HCT116 (cell line): Measurements from ENCODE around the gene OCA2. TPM values are rescaled to one million over a fixed set of nuclear protein-coding genes. Genes with fewer than 3 reads are reported as not detected.

Source experiments
- ATAC-seq: fragments of 200-7000 bp; cut with Tn5 transposase; 2 replicates; pipeline ENCODE4 v1.9.1; 2020; ENCODE audit warnings: mild to moderate bottlenecking, moderate library complexity
- BruUV-seq: library from RNA; stranded (reverse); fragments of 400-500 nt; replicated peaks from 2 replicates; lab custom pipeline; 2021; lab: Mats Ljungman, UMichigan
- CTCF ChIA-PET: fragments of 300-600 bp; sonication (Branson Sonifier 250); formaldehyde crosslinking; loops from one replicate; lab custom pipeline; 2021; ENCODE audit warnings: antibody characterized with exemption; lab: Charles Lee
- POLR2A ChIA-PET: fragments of 300-600, 350-600 bp; sonication (Branson Sonifier 250); formaldehyde crosslinking; loops from one replicate; lab custom pipeline; 2021; ENCODE audit warnings: antibody characterized with exemption; lab: Charles Lee
- RAD21 ChIA-PET, 2 experiments: fragments of 300-600 bp; sonication (Branson Sonifier 250); formaldehyde crosslinking; loops; one replicate each; lab custom pipeline; 2023; ENCODE audit warnings: low total read pairs in 2 of 2; ENCODE audit not compliant: uncharacterized antibody in 2 of 2, unreplicated experiment in 2 of 2, low non-redundant PET in 1 of 2; lab: Charles Lee
- DNase-seq: peaks from one replicate; pipeline ENCODE4 v3.0.0-alpha.2; 2010; ENCODE audit warnings: low read depth, low spot score
- H2AFZ ChIP-seq: fragments of 200-600 bp; shearing (Covaris generic), sonication (generic); 2 replicates; pipeline ENCODE4 v1.6.1; 2017; ENCODE audit warnings: low read depth, mixed run types, mixed read lengths, antibody characterized with exemption, low read length; ENCODE audit not compliant: poor library complexity, severe bottlenecking
- H3K27ac ChIP-seq: 2 replicates; pipeline ENCODE4 v1.5.1; 2012; ENCODE audit warnings: low read depth, low read length
- H3K27me3 ChIP-seq: fragments of 200-600 bp; sonication (generic); 2 replicates; pipeline ENCODE4 v1.6.1; 2016; ENCODE audit warnings: mixed run types, low read length, mixed read lengths; ENCODE audit not compliant: insufficient read depth
- H3K36me3 ChIP-seq, 2 experiments: fragments of 200-500 bp in 1 of 2; fragments of 200-600 bp in 1 of 2; sonication (Bioruptor generic) in 1 of 2; sonication (generic) in 1 of 2; 2 replicates each; pipeline versions ENCODE4 v1.5.1 to v1.6.1; 2014 to 2016; ENCODE audit warnings: low read length in 2 of 2, inconsistent platforms in 1 of 2, mixed read lengths in 1 of 2, mixed run types in 1 of 2; ENCODE audit not compliant: insufficient read depth in 2 of 2, control insufficient read depth in 1 of 2
- H3K4me1 ChIP-seq, 2 experiments: fragments of 200-600 bp in 1 of 2; sonication (generic) in 1 of 2; 2 replicates each; pipeline versions ENCODE4 v1.5.1 to v1.6.1; 2012 to 2017; ENCODE audit warnings: low read length in 2 of 2, inconsistent platforms in 1 of 2, mild to moderate bottlenecking in 1 of 2, mixed read lengths in 1 of 2, mixed run types in 1 of 2, moderate library complexity in 1 of 2; ENCODE audit not compliant: insufficient read depth in 2 of 2, control insufficient read depth in 1 of 2
- H3K4me2 ChIP-seq: fragments of 200-600 bp; sonication (generic); 2 replicates; pipeline ENCODE4 v1.6.1; 2017; ENCODE audit warnings: mixed run types, low read length, mixed read lengths
- H3K4me3 ChIP-seq, 2 experiments: fragments of 200-600 bp in 1 of 2; sonication (generic) in 1 of 2; replicated peaks in 1 of 2; 2 replicates each; pipeline ENCODE4 v1.5.1; 2011 to 2016; ENCODE audit warnings: low read length in 2 of 2, control low read depth in 1 of 2, low read depth in 1 of 2, mild to moderate bottlenecking in 1 of 2, mixed read lengths in 1 of 2, mixed run types in 1 of 2
- H3K79me2 ChIP-seq: fragments of 200-600 bp; sonication (generic); 2 replicates; pipeline ENCODE4 v1.6.1; 2017; ENCODE audit warnings: mild to moderate bottlenecking, mixed run types, low read length, moderate library complexity, mixed read lengths; ENCODE audit not compliant: insufficient read depth
- H3K9ac ChIP-seq: fragments of 200-600 bp; sonication (generic); 2 replicates; pipeline ENCODE4 v1.6.1; 2016; ENCODE audit warnings: low read length, mixed read lengths
- H3K9me2 ChIP-seq: fragments of 200-600 bp; sonication (generic), shearing (Covaris generic); 2 replicates; pipeline ENCODE4 v1.6.1; 2017; ENCODE audit warnings: mixed run types, mild to moderate bottlenecking, moderate library complexity; ENCODE audit not compliant: insufficient read depth
- H3K9me3 ChIP-seq, 2 experiments: fragments of 200-500 bp in 1 of 2; fragments of 200-600 bp in 1 of 2; sonication (Bioruptor generic) in 1 of 2; sonication (generic) in 1 of 2; 2 replicates each; pipeline ENCODE4 v1.6.1; 2014 to 2017; ENCODE audit warnings: low read length in 2 of 2, mixed read lengths in 2 of 2, inconsistent platforms in 1 of 2, low read depth in 1 of 2, mild to moderate bottlenecking in 1 of 2, mixed run types in 1 of 2, moderate library complexity in 1 of 2; ENCODE audit not compliant: control insufficient read depth in 1 of 2, insufficient read depth in 1 of 2
- H4K20me1 ChIP-seq: fragments of 200-600 bp; sonication (generic), shearing (Covaris generic); 2 replicates; pipeline ENCODE4 v1.6.1; 2017; ENCODE audit warnings: mixed run types, mild to moderate bottlenecking, moderate library complexity; ENCODE audit not compliant: insufficient read depth
- CBX3 ChIP-seq: IDR thresholded peaks from 2 replicates; pipeline ENCODE4 v1.6.1; 2012; ENCODE audit warnings: low read depth
- CEBPB ChIP-seq: IDR thresholded peaks from 2 replicates; pipeline ENCODE4 v1.6.1; 2012; ENCODE audit warnings: low read depth
- EGR1 ChIP-seq: IDR thresholded peaks from 2 replicates; pipeline ENCODE4 v1.6.1; 2012; ENCODE audit warnings: low read depth
- ELF1 ChIP-seq: IDR thresholded peaks from 2 replicates; pipeline ENCODE4 v1.6.1; 2012; ENCODE audit warnings: low read depth, borderline replicate concordance
- FOSL1 ChIP-seq: IDR thresholded peaks from 2 replicates; pipeline ENCODE4 v1.6.1; 2012; ENCODE audit warnings: low read depth
- JUND ChIP-seq: IDR thresholded peaks from 2 replicates; pipeline ENCODE4 v1.6.1; 2012
- POLR2A ChIP-seq: IDR thresholded peaks from 2 replicates; pipeline ENCODE4 v1.7.0; 2011; ENCODE audit warnings: borderline replicate concordance; ENCODE audit not compliant: insufficient read depth, insufficient read length; ENCODE audit errors: extremely low read depth
- POLR2AphosphoS5 ChIP-seq: IDR thresholded peaks from 2 replicates; pipeline ENCODE4 v1.6.1; 2011; ENCODE audit warnings: mild to moderate bottlenecking, low read depth, low read length, moderate library complexity
- TCF7L2 ChIP-seq: IDR thresholded peaks from 2 replicates; pipeline ENCODE4 v1.7.0; 2011; ENCODE audit warnings: borderline replicate concordance, inconsistent platforms; ENCODE audit not compliant: insufficient read depth, insufficient read length; ENCODE audit errors: extremely low read depth
- YY1 ChIP-seq: IDR thresholded peaks from 2 replicates; pipeline ENCODE4 v1.6.1; 2011; ENCODE audit warnings: low read length, low read depth, moderate library complexity, mild to moderate bottlenecking; ENCODE audit not compliant: insufficient replicate concordance; ENCODE audit errors: extremely low read depth
- ZNF274 ChIP-seq: fragments of 200-500 bp; sonication (Bioruptor generic); IDR thresholded peaks from 2 replicates; pipeline ENCODE4 v1.6.1; 2014; ENCODE audit warnings: mild to moderate bottlenecking, low read depth, low read length, inconsistent platforms
- intact Hi-C: fragments of 100-400 bp; cut with micrococcal nuclease; formaldehyde crosslinking; loops from 2 replicates; pipeline ENCODE4 v1.10.0; 2022
- total RNA-seq: library from RNA; stranded (reverse); gene quantifications from one replicate; pipeline ENCODE4 v1.2.1, GENCODE V29; 2021; ENCODE audit not compliant: unreplicated experiment
- TF ChIP-seq, protein P1 (sequence below): IDR thresholded peaks from 2 replicates; pipeline ENCODE4 v1.6.1; 2012
- TF ChIP-seq, protein P2 (sequence below): IDR thresholded peaks from 2 replicates; pipeline ENCODE4 v1.6.1; 2012; ENCODE audit warnings: low read depth
- TF ChIP-seq, protein P3 (sequence below): IDR thresholded peaks from 2 replicates; pipeline ENCODE4 v1.6.1; 2011; ENCODE audit warnings: mild to moderate bottlenecking, low read length, moderate library complexity; ENCODE audit not compliant: insufficient replicate concordance; ENCODE audit errors: extremely low read depth

Gene OCA2
- total RNA-seq, 1 experiment from 2014 or later, result not detected

DNA sequence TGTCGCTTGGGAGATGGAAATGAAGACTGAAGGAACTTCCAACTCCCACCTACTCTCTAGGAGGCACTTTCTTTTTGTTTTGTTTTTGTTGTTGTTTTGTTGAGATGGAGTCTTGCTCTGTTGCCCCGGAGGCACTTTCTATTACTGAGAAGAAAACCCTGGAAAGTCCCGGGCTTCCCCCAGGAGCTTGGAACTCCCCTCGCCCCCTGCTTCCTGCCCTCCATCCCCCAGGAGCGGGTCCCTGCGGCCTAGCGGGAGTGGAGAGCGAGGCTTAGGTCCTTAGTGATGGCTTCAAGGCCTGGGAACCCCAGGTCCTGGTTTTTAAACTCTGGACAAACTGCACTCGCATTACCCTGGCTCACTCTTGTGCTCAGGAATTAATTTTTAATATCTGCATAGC lies 195.7 kb downstream of the OCA2 start:
- ChIA-PET RAD21 (no interaction called here), POLR2A (no interaction called here), CTCF (no interaction called here)
- H3K4me3 ChIP-seq, result no peak overlapping the region
- no TSS peak for BruUV-seq
- DNase-seq (no peak), ATAC-seq (no peak)
- H3K79me2 ChIP-seq, result no peaks in the 10 kb centered on the region
- no peaks in the 10 kb centered on the region for H4K20me1 ChIP-seq
- no peaks in the 10 kb centered on the region for H3K36me3 ChIP-seq
- peaks cover 4 to 24% of the 10 kb centered on the region in 2 experiments; a peak in 2 of 4 replicates for H3K9me3 ChIP-seq
- no peak overlapping the region for H2AFZ ChIP-seq
- no peak overlapping the region for H3K9ac ChIP-seq
- no peak overlapping the region for H3K27ac ChIP-seq
- intact Hi-C loops, result no loop called here
- no peaks in the 10 kb centered on the region for H3K4me1 ChIP-seq
- no peaks in the 10 kb centered on the region for H3K9me2 ChIP-seq
- TF ChIP-seq POLR2AphosphoS5, result no peak
- no peak for TF ChIP-seq CEBPB
- TF ChIP-seq, protein P1, sequence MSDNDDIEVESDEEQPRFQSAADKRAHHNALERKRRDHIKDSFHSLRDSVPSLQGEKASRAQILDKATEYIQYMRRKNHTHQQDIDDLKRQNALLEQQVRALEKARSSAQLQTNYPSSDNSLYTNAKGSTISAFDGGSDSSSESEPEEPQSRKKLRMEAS, result no peak
- no peak for TF ChIP-seq JUND
- TF ChIP-seq FOSL1, result no peak
- no peak for TF ChIP-seq TCF7L2
- no peak for TF ChIP-seq ELF1
- no peak for TF ChIP-seq POLR2A
- no peak for TF ChIP-seq ZNF274
- TF ChIP-seq, protein P2, sequence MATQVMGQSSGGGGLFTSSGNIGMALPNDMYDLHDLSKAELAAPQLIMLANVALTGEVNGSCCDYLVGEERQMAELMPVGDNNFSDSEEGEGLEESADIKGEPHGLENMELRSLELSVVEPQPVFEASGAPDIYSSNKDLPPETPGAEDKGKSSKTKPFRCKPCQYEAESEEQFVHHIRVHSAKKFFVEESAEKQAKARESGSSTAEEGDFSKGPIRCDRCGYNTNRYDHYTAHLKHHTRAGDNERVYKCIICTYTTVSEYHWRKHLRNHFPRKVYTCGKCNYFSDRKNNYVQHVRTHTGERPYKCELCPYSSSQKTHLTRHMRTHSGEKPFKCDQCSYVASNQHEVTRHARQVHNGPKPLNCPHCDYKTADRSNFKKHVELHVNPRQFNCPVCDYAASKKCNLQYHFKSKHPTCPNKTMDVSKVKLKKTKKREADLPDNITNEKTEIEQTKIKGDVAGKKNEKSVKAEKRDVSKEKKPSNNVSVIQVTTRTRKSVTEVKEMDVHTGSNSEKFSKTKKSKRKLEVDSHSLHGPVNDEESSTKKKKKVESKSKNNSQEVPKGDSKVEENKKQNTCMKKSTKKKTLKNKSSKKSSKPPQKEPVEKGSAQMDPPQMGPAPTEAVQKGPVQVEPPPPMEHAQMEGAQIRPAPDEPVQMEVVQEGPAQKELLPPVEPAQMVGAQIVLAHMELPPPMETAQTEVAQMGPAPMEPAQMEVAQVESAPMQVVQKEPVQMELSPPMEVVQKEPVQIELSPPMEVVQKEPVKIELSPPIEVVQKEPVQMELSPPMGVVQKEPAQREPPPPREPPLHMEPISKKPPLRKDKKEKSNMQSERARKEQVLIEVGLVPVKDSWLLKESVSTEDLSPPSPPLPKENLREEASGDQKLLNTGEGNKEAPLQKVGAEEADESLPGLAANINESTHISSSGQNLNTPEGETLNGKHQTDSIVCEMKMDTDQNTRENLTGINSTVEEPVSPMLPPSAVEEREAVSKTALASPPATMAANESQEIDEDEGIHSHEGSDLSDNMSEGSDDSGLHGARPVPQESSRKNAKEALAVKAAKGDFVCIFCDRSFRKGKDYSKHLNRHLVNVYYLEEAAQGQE, result no peak
- TF ChIP-seq EGR1, result no peak
- TF ChIP-seq, protein P3, sequence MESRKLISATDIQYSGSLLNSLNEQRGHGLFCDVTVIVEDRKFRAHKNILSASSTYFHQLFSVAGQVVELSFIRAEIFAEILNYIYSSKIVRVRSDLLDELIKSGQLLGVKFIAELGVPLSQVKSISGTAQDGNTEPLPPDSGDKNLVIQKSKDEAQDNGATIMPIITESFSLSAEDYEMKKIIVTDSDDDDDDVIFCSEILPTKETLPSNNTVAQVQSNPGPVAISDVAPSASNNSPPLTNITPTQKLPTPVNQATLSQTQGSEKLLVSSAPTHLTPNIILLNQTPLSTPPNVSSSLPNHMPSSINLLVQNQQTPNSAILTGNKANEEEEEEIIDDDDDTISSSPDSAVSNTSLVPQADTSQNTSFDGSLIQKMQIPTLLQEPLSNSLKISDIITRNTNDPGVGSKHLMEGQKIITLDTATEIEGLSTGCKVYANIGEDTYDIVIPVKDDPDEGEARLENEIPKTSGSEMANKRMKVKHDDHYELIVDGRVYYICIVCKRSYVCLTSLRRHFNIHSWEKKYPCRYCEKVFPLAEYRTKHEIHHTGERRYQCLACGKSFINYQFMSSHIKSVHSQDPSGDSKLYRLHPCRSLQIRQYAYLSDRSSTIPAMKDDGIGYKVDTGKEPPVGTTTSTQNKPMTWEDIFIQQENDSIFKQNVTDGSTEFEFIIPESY, result no peak
- TF ChIP-seq CBX3, result no peak
- TF ChIP-seq YY1, result no peak
- H3K4me2 ChIP-seq, result no peak overlapping the region
- H3K27me3 ChIP-seq, result no peaks in the 10 kb centered on the region
